HG03175 (cell line): Measurements from ENCODE around the gene KPTN.

ENCODE experiments used
- ATAC-seq: cut with Tn5 transposase; IDR thresholded peaks from one replicate; pipeline ENCODE4 v1.9.1; 2021; ENCODE audit warnings: mild to moderate bottlenecking, moderate library complexity; ENCODE audit not compliant: unreplicated experiment

The KPTN gene

DNA sequence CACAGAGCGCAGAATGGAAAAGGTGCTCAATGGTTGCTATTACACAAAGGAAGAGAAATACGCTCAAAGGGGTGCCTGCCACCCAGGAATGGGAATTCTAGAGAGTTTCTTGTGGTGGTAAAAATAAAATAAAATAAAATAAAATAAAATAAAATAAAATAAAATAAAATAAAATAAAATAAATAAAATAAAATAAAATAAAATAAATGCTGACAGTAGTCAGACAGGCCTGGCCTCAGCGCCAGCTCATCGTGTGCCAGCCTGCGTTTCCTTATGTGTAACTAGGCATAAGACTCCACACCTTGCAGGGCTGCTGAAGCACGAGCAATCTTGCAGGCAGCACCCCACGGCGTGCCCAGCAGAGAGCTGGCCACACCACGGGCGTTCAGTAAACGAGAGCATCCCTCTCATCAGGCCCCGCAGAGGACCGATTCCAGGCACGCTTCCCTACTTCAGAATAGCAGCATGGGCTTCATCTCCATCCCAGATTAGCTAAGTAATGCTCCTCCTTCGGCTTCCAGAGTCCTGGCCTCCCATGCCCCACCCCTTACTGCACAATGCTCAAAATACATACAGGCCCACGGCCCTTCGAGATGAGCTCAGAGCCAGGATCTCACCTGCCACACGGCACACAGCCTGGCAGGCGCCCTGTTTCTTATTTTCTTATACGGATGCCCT, 25.3 kb upstream of the KPTN start:
- ATAC-seq: no peak

DNA sequence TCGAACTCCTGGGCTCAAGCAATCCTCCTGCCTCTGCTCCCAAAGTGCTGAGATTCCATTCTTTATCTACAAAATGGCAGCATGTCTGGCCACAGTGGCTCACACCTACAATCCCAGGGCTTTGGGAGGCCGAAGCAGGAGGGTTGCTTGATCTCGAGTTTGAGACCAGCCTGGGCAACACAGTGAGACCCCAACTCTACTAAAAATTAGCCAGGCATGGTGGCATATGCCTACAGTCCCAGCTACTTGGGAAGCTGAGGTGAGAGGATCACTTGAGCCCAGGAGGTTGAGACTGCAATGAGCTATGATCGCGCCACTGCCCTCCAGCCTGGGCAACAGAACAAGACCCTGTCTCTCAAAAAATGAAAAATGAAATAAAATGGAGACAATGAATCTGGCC, 24.7 kb upstream of the KPTN start:
- ATAC-seq: no peak

DNA sequence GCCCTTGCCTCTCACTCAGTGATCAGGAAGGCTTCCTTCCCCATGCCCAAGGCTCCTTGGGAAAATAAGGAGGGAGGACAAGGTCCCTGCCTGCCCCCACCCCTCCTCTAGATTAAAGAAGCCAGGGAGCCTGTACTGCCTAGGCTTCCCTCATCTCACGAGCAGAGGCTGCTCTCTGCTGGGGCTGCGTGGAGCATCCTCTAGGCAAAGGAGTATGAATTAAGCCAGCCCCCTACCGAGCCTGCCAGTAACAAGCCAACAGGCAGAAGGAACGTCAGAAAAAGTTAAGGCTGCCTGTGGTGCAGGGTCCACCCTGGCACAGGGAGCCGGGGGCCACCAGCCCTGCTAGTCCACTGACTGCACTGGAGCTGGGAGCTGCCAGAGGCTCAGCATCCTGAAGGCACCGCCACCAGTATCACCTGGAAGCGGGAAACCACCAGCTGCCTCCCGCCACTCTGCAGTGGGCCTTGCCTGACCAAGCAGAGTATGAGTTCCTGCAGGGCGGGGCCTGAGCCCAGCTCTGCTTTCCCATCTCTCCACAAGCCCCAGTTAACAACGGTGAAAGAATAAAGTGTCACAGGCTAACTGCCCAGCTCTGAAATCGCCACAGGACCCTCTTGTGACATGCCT, 24.0 kb upstream of the KPTN start:
- ATAC-seq: no peak

DNA sequence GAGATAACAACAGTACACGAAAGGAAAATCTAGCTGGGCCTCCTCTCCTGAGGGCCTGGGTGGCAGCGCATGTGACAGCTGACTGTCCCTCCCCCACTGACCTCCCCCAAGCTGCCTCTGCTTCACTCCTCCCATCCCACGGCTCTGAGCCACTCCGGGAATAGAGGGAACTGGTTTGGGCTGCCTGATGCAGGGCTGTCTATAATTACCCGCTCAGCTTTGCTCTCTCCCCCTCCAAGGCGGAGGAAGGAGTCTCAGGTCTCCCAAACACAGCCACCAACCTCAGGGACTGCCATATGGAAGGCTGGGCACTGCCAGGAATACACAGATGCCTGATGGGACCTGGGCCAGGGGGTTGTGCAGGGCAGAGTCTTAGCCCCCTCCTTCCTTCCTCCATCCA, 23.0 kb upstream of the KPTN start:
- ATAC-seq: no peak

DNA sequence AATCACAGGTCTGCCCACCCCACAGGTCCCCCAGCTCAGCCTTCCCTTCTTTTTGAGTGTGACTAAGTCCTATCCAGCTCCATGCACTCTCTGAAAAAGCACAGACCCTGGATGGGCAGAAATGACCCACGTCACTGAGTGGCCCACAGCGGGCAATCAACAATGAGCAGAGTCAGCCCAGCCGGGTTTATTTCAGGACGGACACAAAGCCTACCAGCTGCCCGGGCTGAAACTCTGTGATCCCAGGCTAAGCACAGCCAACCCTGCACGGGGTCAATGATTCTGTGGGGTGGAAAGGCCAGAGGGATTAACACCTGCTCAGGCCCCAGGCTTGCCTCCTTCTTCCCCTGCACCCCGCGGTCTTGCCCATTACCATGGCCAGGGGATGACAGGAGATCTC, 22.4 kb upstream of the KPTN start:
- ATAC-seq: no peak

DNA sequence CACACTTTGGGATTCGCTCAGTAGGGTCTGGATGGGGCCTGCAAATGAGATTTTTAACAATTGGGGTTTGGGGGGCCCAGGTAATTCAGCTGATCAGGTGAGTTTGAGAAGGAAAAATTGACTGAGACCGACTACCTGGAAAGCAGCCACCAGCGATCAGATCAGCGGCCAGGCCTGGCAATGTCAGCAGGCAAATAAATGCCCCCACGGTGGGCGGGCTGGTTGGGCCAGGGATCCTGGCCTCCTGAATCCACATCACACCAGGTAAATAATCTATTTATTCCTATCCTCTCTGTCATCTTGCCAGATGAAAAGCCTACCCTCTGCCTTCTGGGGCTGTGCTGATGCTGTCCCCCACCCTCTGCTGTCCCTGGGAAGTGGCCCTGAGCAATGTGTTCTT, 21.5 kb upstream of the KPTN start:
- ATAC-seq: no peak

DNA sequence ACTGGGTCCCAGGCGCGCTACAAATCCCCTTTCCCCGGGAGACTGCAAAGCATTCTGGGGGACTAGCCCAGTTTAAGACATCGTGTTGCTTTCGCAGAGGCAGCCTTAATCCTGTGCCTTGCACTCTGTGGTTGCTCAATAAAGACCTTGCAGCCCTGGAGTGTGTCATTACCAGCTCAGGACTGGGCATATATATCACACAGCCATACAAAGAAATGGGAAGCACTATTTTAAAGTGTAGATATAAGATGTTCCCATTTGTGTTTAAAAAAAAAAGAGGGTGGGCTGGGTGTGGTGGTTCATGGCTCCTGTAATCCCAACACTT, 19.8 kb upstream of the KPTN start:
- ATAC-seq: no peak

DNA sequence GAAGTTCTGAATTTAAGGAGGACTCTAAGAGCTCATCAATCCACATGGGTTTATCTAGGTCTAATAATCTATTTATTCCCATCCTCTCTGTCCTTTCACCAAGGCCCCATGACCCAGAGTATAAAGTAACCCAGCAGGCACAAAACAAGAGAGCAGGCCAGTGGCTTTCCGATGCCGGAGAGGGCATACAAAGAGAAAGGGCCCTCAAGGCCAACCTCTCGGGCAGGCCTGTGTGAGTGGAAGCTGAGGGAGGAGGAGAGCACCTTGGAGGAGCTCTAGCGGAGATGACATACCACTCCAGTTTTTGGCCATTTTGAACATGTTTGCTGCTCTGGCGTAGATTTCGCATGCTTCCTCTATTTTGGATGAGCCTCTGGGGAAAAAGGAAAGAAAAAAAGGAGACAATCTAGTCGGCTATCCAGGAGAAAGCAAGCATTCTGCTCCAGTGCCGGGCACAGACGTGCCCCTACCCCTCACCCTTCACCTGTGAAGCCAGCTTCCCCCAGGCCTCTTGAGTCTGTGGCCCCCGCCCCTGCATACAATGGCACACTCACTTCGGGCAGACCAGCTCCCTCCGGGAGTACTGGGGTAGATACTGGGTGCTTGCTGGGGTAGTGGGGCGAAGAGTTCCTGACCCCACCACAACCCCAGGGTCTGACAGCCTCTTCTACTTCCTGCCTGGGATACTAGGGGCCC, 19.3 kb upstream of the KPTN start:
- ATAC-seq: no peak

DNA sequence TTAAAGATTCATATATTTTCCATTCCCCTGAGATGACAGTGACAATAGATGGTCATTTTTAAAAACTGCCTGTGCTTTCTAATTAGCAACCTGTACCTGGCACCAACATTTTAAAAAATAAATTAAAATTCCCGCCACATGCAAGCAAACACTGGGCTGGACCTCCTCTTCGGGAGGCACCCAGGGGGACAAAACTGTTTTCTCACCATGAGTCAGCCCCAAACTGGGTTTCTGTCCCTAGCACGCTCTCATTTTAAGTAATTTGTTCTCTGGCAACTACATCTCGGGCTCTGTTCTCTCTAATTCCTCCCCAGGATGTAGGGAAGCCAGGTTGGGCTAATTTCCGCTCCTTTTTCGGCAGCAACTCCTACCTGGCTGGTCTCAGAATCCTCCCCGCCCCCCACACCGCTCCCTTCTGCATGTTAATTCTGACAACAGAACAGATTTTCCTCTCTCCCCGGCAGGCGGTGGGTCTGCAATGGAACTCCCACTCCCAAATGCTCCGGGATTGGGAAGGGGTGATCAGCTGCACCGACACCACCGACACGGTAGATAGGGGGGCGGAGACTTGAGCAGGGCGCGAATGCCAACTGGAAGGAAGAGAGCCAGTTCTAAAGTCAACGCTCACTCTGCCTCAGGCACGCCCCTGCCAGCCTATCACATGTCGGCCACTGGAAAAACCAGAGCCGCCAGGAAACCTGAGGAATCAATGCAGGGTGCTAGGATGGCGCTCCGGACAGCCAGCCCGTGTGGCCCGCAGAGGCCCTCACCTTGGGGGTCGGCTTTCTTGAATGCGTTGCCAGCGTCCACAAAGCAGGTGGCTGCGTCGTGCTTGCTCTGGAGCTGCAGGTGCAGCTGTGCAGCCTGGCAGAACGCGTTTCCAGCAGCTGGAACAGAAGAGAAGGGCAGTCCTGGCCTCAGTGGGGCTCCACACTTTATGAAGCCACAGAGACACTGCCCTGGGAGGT, 16.1 kb upstream of the KPTN start:
- ATAC-seq: no peak

DNA sequence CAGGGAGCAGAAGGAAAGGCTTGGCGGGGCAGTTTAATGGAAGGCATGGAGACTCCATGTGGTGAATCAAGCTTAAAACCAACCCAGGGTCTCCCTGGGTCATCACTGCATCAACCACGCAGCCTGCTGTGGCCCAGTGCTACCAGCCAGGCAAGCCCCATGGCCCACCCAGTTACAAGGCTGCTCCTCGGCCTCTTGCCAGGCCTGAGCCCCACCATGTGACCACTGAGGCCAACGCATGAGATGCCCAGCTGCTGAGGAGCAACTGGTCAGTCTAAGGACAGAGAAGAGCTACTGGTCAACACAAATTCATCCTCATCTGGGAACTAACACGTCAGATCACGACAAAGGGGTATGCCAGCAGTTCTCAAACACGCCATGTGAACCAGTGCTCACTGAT, 15.4 kb upstream of the KPTN start:
- no peak for ATAC-seq

DNA sequence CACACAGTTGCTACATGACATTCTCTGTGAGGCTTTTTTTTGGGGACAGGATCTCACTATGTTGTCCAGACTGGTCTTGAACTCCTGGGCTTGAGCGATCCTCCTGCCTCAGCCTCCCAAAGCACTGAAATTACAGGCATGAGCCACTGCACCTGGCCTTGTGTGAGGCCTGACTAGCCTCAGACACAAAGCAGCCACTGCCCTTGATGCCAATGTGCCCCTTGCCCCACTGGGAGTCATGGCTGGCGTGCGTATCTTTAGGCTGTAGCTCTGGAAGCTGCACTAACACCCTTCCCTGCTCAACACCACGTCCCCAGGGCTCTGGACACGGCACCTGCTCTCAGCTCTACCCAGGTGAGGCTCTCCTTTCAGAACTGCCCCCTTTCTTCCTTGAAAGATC, 14.5 kb upstream of the KPTN start:
- ATAC-seq: no peak

DNA sequence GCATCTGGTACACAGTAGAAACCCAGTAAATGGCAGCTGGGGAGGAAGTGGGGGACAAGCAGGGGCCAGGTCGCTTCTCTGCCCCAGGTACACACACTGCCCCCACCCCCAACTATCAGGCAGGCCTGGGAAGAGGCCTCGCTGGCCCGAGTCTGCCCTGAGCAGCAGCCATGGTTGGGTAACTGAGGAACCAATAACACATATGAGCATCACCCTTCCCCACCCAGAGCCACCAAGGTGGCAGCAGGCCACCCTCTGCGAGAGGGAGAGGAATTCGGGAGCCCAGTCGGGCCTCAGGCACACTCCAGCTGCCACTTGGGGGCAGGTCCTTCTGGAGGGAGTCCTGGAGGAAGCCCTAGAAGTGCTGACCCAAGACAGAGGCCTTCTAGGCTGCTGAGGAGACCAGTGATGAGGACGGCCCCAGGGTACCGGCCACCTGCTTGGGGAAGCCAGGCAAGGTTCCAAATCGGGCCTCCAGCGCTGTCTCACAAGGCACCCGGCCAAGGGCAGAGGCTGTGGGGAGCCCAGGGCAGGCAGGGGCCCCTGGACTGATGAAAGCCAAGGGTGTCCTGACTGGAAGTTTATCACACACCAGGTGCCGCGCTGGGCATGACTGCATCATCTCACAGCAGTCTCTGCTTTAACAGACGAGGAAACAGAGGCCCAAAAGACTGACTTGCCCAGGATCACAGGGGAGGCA, 14.0 kb upstream of the KPTN start:
- no peak for ATAC-seq

DNA sequence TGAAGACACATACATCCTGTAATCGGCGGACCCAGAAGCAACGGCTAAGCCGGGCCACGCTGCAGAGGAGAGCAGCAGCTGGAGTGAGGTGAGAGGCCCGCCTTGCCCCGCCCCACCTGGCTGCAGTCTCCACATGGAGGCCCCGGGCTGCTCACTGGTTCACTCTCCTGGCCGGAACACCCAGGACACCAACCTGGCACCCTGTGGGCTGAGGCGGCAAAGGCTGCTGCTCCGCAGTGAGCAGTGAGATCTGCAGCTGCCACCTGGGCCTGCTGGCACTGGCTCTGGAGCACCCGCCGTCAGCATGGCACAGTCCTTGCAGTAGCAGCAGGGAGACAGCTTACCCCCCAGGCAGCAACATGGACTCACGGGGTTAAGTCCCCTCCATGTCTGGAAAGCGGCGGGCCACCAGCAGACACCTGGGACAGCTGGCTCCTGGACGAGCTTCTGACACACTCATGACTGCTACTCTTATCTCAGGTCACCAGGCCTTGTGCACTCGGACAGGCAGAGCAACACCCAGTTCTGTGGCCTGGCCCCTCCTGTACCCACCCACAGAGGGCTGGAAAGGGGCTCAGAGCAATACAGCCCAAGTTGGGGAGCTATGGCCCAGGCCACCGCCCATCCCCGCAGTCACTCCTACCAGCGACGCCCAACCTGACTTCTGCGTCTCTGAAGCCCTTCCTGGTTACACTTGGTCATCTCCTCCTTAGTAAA, 13.2 kb upstream of the KPTN start:
- no peak for ATAC-seq

DNA sequence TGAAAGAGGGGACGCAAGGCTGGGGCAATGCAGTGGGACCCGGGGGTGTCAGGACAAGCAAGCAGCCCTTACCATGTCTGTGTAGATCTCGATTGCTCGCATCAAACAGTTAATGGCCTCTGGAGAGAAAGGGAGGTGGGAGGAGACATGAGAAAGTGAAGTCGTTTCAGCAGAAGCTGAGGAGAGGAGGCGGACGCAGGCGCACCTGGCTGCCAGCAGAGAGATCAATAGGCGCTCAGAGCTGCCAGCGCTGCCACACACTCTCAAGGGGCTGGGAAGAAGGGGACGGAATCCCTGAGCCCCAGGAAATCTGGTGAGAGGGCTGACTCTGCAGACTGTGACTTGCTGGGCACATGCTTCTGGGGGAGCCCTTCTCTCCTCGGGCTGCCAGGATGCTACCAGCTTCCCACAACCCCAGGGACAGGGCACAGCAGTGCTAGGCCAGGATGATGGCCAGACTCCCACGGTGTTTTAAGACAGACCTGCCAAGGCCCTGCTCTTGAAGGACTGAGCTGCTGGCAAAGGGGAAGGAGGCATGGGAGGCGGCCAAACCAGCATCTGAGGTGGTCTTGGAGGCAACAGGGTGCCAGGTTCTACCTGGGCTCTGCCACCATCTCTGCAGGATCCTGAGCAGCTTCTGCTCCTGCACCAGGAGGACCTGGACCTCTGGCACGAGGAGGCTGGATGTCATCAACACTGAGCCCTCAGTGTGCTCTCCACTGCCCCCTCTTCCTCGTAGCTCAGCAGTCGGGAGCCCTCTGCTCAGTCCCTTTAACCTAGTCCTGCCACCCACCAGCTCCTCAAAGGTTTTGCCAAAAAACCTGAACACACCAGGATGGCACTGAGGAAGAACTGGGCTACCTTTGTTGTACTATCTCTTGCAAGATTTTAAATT, 11.7 kb upstream of the KPTN start:
- ATAC-seq: no peak

DNA sequence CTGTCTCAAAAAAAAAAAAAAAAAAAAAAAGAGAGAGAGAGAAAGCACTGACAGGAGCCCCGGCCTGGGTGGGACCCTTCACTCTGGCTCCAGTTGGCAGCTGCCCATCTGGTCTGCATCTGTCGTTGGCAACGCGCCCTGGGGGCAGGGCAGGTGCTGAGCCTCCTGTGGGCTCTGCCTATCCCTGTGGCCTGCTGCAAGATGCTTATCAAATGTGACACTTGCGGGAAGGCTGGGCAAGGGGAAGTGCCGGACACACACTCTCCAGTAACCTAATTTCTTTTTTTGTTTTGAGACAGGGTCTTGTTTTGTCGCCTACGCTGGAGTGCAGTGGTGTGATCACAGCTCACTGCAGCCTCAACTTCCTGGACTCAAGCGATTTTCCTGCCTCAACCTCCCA, 10.7 kb upstream of the KPTN start:
- ATAC-seq: no peak

DNA sequence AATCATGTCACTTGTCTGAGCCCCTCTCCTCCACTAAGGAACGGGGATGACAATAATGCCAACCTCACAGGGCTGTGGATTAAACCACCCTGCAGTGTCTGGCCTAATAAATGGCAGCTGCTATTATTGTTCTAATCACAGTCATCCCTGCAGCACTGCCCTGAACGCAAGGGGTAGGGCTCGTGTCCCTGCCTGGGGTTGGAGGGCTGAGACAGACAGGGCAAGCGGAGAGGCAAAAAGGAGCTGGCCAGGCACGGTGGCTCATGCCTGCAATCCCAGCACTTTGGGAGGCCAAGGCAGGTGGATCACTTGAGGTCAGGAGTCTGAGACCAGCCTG, 10.2 kb upstream of the KPTN start:
- no peak for ATAC-seq

DNA sequence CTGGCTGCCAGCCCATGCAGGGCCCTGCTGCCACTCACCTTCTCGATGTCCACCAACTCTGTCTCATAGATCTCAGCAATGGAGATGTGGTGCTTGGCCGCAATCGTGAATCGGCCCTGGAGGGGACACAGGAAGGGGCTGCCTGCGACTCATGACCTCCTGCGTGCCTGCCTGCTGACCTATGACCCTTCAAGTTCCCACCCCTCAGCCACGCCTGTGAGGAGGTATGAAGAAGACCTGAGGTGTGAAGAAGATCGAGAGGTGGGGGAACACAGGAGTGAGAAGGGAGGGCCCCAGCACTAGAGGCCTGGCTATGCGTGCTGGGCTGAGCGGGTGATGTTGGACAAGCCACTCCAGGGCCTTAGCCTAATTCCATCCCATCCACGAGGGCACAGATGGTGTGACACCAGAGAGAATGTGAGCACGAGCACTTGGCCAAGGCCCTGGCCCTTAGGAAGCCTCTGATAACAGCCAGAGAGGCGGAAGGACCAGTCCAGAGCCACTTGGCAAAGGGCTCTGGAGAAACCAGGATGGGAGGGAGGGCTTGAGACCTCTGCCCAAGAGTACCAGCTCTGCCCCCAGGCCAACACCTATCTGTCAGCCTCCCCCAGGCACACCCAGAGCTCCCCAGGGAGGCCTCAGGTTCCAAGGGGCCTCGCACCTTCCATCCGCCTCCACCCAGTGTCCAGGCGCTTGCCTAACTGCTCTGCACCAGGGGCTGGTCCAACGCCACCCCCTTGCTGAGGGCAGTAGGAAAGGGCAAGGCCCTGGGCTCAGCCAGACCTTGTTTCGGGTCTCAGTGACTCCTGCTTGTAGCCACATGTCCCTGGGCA, 9.6 kb upstream of the KPTN start:
- ATAC-seq: no peak

DNA sequence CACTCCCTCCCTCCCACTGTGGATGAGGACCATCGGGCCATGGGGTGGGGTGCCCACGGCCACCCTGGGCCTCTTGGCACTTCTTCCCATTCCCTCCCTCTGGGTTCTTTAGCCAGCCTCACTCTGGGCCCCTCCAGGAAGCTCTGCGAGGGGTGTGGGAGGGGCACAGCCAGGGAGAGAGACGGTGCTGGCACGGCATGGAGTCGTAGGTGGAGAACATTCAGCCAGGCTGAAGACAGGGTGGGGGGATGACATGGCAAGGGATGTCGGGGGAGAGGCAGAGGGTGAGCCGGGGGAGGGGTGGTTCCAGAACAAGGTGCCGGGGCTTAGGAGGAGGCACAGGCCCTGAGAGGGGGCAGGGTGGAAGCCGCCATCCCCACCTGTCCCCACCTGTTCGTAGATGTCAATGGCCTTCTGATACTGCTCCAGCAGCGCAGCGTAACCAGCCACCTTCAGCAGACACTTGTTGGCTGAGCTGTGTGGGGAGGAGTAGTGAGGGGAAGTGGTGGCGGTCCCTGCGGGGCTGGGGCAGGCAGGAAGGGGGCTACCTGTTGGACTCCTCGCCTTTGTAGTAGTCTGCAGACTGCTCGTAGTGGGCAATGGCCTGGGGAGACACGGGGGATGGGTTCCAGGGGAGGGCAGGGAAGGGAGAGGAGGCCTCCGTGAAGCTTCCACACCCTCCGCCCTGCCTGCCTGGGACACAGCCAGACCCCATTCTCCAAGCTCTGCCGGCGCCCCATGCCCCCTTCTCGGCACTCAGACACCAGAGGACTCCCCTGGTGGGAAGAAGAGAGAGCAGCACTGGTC, 8.8 kb upstream of the KPTN start:
- no peak for ATAC-seq
